Erythroblast (primary cell): ENCODE data around the gene CD6.

ENCODE experiments used
- GATA1 ChIP-seq: IDR thresholded peaks from 2 replicates; pipeline ENCODE4 v1.6.1; 2011; ENCODE audit warnings: low read depth, mild to moderate bottlenecking, control low read depth, low read length, moderate library complexity
- POLR2A ChIP-seq: IDR thresholded peaks from 2 replicates; pipeline ENCODE4 v1.6.1; 2011; ENCODE audit warnings: mild to moderate bottlenecking, low read length

- TF ChIP-seq POLR2A (no peak), GATA1 (no peak)
Measured at GRCh38 chr11:61019037-61019831, 47.8 kb downstream of the CD6 start.
